T-cell (primary cell): ENCODE results near the gene EPG5. TPM values are rescaled to one million over a fixed set of nuclear protein-coding genes. Genes with fewer than 3 reads are reported as not detected.

Experiments
- total RNA-seq, 35 experiments: library from RNA in 6 of 35; stranded (reverse) in 6 of 35; fragments of 120-200 nt in 1 of 35; gene quantifications; one replicate each; pipeline versions ENCODE4 v1.2.1 to v1.2.4 and lab custom pipeline; 2013 to 2026

EPG5 gene
- total RNA-seq, 5 donors from 2014 or later (not counting 1 experiment from before 2014, with no cell fraction given), result 39.2 to 54.4 (median 42.6) TPM

Other genes starting within 250 kb of the EPG5 start
- 10 to 100 TPM in 1 of 5 donors, 1 to 10 TPM in 4; 1.8 to 30.8 (median 2.7) TPM for gene SLC14A1, start 243.1 kb downstream of the EPG5 start, total RNA-seq
- under 1 TPM in 1 of 5 donors, not detected in 4; 0.33 TPM for gene SIGLEC15, start 141.7 kb downstream of the EPG5 start, total RNA-seq
- gene PSTPIP2, start 104.9 kb upstream of the EPG5 start, total RNA-seq, result 10 to 100 TPM in 3 of 5 donors, 1 to 10 TPM in 2; 7.7 to 16.0 (median 11.4) TPM
- 100 to 1,000 TPM; 180 to 264 (median 238) TPM for gene ATP5F1A, start 131.0 kb upstream of the EPG5 start, total RNA-seq
- 10 to 100 TPM; 16.3 to 23.2 (median 20.6) TPM for gene HAUS1, start 137.1 kb upstream of the EPG5 start, total RNA-seq